Motor neuron (in vitro differentiated cells): Measurements from ENCODE around the gene PPP2R3C. TPM values are rescaled to one million over a fixed set of nuclear protein-coding genes. Genes with fewer than 3 reads are reported as not detected.
A peak's percentile ranks its signal among the peaks of the same experiment; 100 is the strongest.
"Not testable (repeated sequence)": the region's sequence is repeated elsewhere in the genome, so short reads cannot be mapped to it uniquely, and the experiment has no call there.

Source experiments
- ATAC-seq, 8 experiments: fragments of 200-7000 bp; cut with Tn5 transposase; replicated peaks in 6 of 8; 2 replicates each; pipeline ENCODE4 v1.8.0; 2021; ENCODE audit warnings: mild to moderate bottlenecking in 8 of 8, moderate library complexity in 8 of 8
- H3K27ac ChIP-seq, 2 donors: fragments of 250-450 bp; sonication (Bioruptor Pico); 2 replicates each; pipeline ENCODE4 v1.9.0; 2021; ENCODE audit warnings: antibody characterized with exemption in 2 of 2, mild to moderate bottlenecking in 2 of 2, moderate library complexity in 1 of 2
- H3K4me1 ChIP-seq, 2 donors: fragments of 250-450 bp; sonication (Bioruptor Pico); replicated peaks in 1 of 2; 2 replicates each; pipeline ENCODE4 v1.6.1; 2021; ENCODE audit warnings: antibody characterized with exemption in 2 of 2, mild to moderate bottlenecking in 2 of 2, moderate library complexity in 1 of 2
- H3K4me3 ChIP-seq, 5 donors: fragments of 250-450 bp; sonication (Bioruptor Pico); 2 replicates each; pipeline ENCODE4 v1.9.0; 2021; ENCODE audit warnings: antibody characterized with exemption in 5 of 5, mild to moderate bottlenecking in 5 of 5, moderate library complexity in 4 of 5
- WGBS, 10 experiments: fragments of 450-650 bp; shearing (Covaris generic); methylation state at CpG; one replicate each; pipeline ENCODE4 v1.0.0; 2022; 5-methylcytosine and 5-hydroxymethylcytosine counted together
- in situ Hi-C, 9 experiments: fragments of 400-800 bp; cut with MboI; loops; one replicate each; pipeline ENCODE4 v1.15.0; 2021; ENCODE audit warnings: low sequenced_read_pairs in 9 of 9, low pct_unique_long_range_greater_than_20kb in 2 of 9; ENCODE audit not compliant: unreplicated experiment in 9 of 9
- total RNA-seq, 8 experiments: library from RNA; unstranded; fragments of 300-600 nt; gene quantifications; 2 replicates each; pipeline versions ENCODE4 v1.2.3 to v1.2.4, GENCODE V29; 2022

Gene PPP2R3C
- total RNA-seq, 8 experiments from 2014 or later: 22.0 to 49.9 (median 42.1) TPM

DNA sequence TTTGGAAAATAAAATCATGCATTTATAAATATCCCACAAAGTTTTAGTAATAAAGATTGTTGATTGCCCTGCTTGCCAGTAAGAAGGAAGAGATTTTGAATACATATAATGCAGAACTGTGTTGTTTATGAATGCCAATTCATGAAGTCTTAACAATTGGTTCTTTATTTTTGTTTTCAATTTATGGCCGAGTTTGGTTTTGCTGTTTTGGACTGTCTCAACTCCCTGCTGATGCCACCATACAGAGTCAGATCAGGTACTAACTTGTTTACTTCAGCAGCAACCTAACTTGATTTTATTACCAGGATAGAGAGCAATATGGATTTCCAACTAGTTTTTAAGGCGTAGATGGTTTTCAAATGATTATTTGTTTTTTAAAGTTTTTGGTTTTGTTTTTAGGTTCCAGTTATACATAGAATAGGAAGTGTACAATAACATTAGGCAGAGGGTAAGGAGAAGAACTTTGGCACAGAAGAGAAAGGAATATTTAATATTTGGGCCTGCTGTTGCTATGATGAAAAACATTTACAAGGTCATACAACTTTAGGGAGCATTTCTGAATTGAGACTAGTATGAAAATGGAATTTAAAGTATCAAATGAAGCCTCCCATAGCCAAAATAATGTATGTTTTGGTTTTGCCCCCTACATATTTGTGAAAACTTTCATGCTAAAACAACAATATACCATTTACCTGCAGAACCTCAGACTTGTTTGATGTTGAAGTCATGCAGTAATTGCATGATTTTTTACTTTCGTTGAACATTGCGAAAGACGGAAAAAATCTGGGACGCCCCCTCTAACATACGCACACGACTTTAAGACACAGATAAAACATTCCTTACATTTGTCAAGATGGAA lies 76.6 kb downstream of the PPP2R3C start:
- no peak for ATAC-seq
- WGBS, 10 experiments: 22 to 100% (median 53%) methylated on average over 1 to 8 of the region's 8 CpGs
- Histone ChIP-seq H3K27ac (peak overlapping the region; percentile 87 to 90), H3K4me1 (peaks cover 7 to 14% of the 10 kb centered on the region in 2 donors), H3K4me3 (peak overlapping the region; percentile 60 to 82 (median 70))
- in situ Hi-C loops: no loop called here

DNA sequence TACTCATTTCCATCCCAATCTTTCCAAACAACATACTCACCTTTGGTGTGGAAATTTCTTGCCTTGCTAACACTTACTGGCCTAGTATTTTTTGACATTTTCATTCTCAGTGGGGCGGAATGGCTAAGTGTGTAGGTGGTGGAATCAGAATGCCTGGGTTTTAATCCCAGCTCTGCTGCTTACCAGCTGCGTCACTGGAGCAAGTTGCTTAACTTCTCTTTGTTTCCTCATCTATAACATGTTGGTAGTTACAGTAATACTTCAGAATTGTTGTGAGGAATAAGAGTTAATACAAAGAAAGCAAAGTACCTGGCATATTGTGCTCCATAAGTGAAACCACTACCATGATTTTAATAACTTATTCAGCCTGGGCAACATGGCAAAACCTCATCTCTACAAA lies 78.7 kb downstream of the PPP2R3C start:
- Histone ChIP-seq H3K4me1 (peaks cover 7 to 14% of the 10 kb centered on the region in 2 donors), H3K27ac (no peak overlapping the region), H3K4me3 (no peak overlapping the region)
- ATAC-seq: no peak
- 64 to 100% (median 100%) methylated on average over 1 to 2 of the region's 2 CpGs; no CpG with 5 or more reads in 1 of the 10 experiments for WGBS, 10 experiments
- in situ Hi-C loops: no loop called here

DNA sequence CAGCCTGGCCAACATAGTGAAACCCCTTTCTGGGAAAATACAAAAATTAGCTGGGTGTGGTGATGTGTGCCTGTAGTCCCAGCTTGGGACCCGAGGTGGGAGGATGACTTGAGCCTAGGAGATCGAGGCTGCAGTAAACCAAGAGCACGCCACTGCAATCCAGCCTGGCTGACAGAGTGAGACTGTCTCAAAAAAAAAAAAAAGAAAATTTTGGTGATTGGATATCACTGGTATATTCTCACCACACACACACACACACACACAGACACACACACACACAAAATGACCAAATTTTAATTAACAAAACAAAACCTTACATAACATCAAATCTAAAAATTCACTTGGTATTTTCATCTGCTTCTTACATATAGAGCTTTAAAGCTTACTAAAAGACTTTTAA lies 79.2 kb downstream of the PPP2R3C start:
- Histone ChIP-seq H3K4me1 (peaks cover 7 to 10% of the 10 kb centered on the region in 2 donors), H3K4me3 (no peak overlapping the region), H3K27ac (no peak overlapping the region)
- in situ Hi-C loops: no loop called here
- ATAC-seq: no peak
- WGBS, 10 experiments: 70 to 100% (median 80%) methylated on average over 1 to 3 of the region's 3 CpGs; no CpG with 5 or more reads in 5 of the 10 experiments

- WGBS, 10 experiments: 87 to 100% (median 88%) methylated on average over 2 to 10 of the region's 17 CpGs; no CpG with 5 or more reads in 7 of the 10 experiments
- H3K4me3 ChIP-seq, H3K27ac ChIP-seq, in situ Hi-C loops, ATAC-seq, H3K4me1 ChIP-seq: not testable (repeated sequence)
These were observed 83.5 kb downstream of the PPP2R3C start for GRCh38 chr14:35038312-35038711.

Other genes starting within 250 kb of the PPP2R3C start
- 10 to 100 TPM; 11.7 to 76.6 (median 26.5) TPM for gene BAZ1A, start 246.6 kb downstream of the PPP2R3C start, total RNA-seq
- gene SRP54, start 139.0 kb downstream of the PPP2R3C start, total RNA-seq: 100 to 1,000 TPM in 2 of 8 experiments, 10 to 100 TPM in 6; 55.4 to 159 (median 94.4) TPM
- gene FAM177A1, start 75.7 kb downstream of the PPP2R3C start, total RNA-seq: 10 to 100 TPM; 17.6 to 81.3 (median 52.9) TPM
- gene PRORP, start 562 bp upstream of the PPP2R3C start, total RNA-seq: 10 to 100 TPM in 7 of 8 experiments, 1 to 10 TPM in 1; 9.5 to 44.5 (median 20.7) TPM
- gene PSMA6, start 170.4 kb upstream of the PPP2R3C start, total RNA-seq: 1,000 to 10,000 TPM in 1 of 8 experiments, 100 to 1,000 TPM in 7; 224 to 1,035 (median 262) TPM